Heart left ventricle (tissue), 13 donors: Measurements from ENCODE around the gene SNORC.

Experiments
- POLR2A ChIP-seq, 2 donors: fragments of 450-650 bp; IDR thresholded peaks; one replicate each; pipeline ENCODE4 v1.6.1; 2017; ENCODE audit warnings: antibody characterized with exemption in 2 of 2, mild to moderate bottlenecking in 2 of 2, moderate library complexity in 2 of 2
- TF ChIP-seq, protein P1 (sequence below), 12 donors: fragments of 200-600 bp; sonication (generic) in 4 of 12; IDR thresholded peaks; one replicate each; pipeline versions ENCODE4 v1.5.0 to v1.8.0; 2018 to 2022; ENCODE audit warnings: antibody characterized with exemption in 12 of 12, mild to moderate bottlenecking in 5 of 12
- donor health status: ischemic (EF 13 %, LVEDD 7.1; RV severe dilation, severe dysfunction).
- donor health status: DM: no; HTN: yes; CAD: no.
- donor health status: DM: no; HTN: no; CAD: no.
- donor health status: ischemic (EF 25% LVEDD 6.9; RV normal size, moderate dysfunction).
- donor health status: ischemic (EF 25% LVEDD 5.7; RV mildly dilated, moderate dysfunction).
- donor health status: ischemic (EF 35%, LVEDD 5.7; RV mildly dilated, moderate dysfunction).
- donor health status: nonischemic (EF 11% LVEDD 7.7; RV severe dilation, severe dysfunction).
- donor health status: DM: yes; HTN: yes; CAD: no.
- donor health status: PGD.
- donor health status: ischemic (EF 29% LVEDD 5.4; RV normal size, mild dysfunction).
- donor health status: nonischemic (EF 23%, LVEDD 6.1; RV moderate dilation, normal function).

DNA sequence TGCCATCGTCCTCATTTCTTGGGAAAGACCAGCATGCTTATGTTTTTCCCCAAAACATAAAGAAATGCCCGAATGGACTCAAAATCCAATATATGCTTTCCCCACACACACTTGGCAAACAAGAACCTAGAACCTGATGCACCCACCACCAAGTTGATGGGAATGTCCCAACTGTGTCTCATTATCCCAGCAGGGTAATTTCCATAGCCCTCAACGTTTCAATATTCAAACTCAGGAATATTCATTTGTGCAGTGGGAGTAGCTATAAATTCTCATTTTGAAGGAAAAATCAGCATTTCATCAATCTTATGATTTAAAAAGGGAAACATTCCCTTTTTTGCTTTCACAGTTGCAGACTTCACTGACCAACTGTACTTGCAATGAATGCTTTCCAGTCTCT lies 50.7 kb downstream of the SNORC start:
- TF ChIP-seq, protein P1, sequence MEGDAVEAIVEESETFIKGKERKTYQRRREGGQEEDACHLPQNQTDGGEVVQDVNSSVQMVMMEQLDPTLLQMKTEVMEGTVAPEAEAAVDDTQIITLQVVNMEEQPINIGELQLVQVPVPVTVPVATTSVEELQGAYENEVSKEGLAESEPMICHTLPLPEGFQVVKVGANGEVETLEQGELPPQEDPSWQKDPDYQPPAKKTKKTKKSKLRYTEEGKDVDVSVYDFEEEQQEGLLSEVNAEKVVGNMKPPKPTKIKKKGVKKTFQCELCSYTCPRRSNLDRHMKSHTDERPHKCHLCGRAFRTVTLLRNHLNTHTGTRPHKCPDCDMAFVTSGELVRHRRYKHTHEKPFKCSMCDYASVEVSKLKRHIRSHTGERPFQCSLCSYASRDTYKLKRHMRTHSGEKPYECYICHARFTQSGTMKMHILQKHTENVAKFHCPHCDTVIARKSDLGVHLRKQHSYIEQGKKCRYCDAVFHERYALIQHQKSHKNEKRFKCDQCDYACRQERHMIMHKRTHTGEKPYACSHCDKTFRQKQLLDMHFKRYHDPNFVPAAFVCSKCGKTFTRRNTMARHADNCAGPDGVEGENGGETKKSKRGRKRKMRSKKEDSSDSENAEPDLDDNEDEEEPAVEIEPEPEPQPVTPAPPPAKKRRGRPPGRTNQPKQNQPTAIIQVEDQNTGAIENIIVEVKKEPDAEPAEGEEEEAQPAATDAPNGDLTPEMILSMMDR (IDR thresholded peaks at IDR 0.05) = no peak
- no peak for TF ChIP-seq POLR2A (IDR thresholded peaks at IDR 0.05)
